ENCODE data around the gene ANKRD24.
A peak's percentile ranks its signal among the peaks of the same experiment; 100 is the strongest.
"Not testable (repeated sequence)": the region's sequence is repeated elsewhere in the genome, so short reads cannot be mapped to it uniquely, and the experiment has no call there.

The ANKRD24 gene

GRCh38 chr19:4199699-4200293 lies 17.3 kb downstream of the ANKRD24 start:
- peak; percentile 61 for DNase-seq

GRCh38 chr19:4200940-4201542 lies 18.6 kb downstream of the ANKRD24 start:
- no peak for DNase-seq

GRCh38 chr19:4201798-4202197 lies 19.3 kb downstream of the ANKRD24 start:
- no peak for DNase-seq

- DNase-seq = peak; percentile 42
These were observed 24.5 kb downstream of the ANKRD24 start for GRCh38 chr19:4206818-4207484.

- DNase-seq = peak; percentile 81
These were observed 26.1 kb downstream of the ANKRD24 start for GRCh38 chr19:4208385-4209094.

GRCh38 chr19:4210166-4210731 lies 27.8 kb downstream of the ANKRD24 start:
- DNase-seq = no peak

- no peak for DNase-seq
These were observed 30.6 kb downstream of the ANKRD24 start for GRCh38 chr19:4213116-4213515.

- no peak for DNase-seq
These were observed 33.3 kb downstream of the ANKRD24 start for GRCh38 chr19:4215807-4216206.

- DNase-seq = no peak
These were observed 34.4 kb downstream of the ANKRD24 start for GRCh38 chr19:4216846-4217245.

- peak; percentile 71 for DNase-seq
These were observed 35.2 kb downstream of the ANKRD24 start for GRCh38 chr19:4217429-4218264.

GRCh38 chr19:4218523-4218922 lies 36.0 kb downstream of the ANKRD24 start:
- DNase-seq = not testable (repeated sequence)

- no peak for DNase-seq
These were observed 37.7 kb downstream of the ANKRD24 start for GRCh38 chr19:4220188-4220587.

GRCh38 chr19:4224470-4224869 lies 42.0 kb downstream of the ANKRD24 start:
- DNase-seq = no peak

- DNase-seq = no peak
These were observed 43.4 kb downstream of the ANKRD24 start for GRCh38 chr19:4225885-4226284.

- no peak for DNase-seq
These were observed 45.3 kb downstream of the ANKRD24 start for GRCh38 chr19:4227771-4228170.

GRCh38 chr19:4228765-4229178 lies 46.3 kb downstream of the ANKRD24 start:
- no peak for DNase-seq

- peak; percentile 46 for DNase-seq
These were observed 46.9 kb downstream of the ANKRD24 start, which contains the start of gene EBI3 for GRCh38 chr19:4229179-4229931. Gene EBI3, plus strand, starts transcription at chr19:4229523. Its CDS starts 28 bp downstream, at chr19:4229551.

- DNase-seq = not testable (repeated sequence)
These were observed 47.7 kb downstream of the ANKRD24 start for GRCh38 chr19:4230237-4230636.

GRCh38 chr19:4231521-4231920 lies 49.0 kb downstream of the ANKRD24 start:
- not testable (repeated sequence) for DNase-seq

- DNase-seq = not testable (repeated sequence)
These were observed 49.6 kb downstream of the ANKRD24 start for GRCh38 chr19:4232139-4232538.

- peak; percentile 52 for DNase-seq
These were observed 50.3 kb downstream of the ANKRD24 start for GRCh38 chr19:4232614-4233281.
